Esophagus (tissue), 2 donors: ENCODE results near the gene ZSCAN22. TPM values are rescaled to one million over a fixed set of nuclear protein-coding genes. Genes with fewer than 3 reads are reported as not detected.

ENCODE experiments used
- H3K27ac ChIP-seq, 2 donors: one replicate each; pipeline ENCODE4 v1.5.1; 2013; ENCODE audit warnings: low read depth in 2 of 2, mild to moderate bottlenecking in 2 of 2, inconsistent platforms in 1 of 2, low read length in 1 of 2, moderate library complexity in 1 of 2
- H3K27me3 ChIP-seq, 2 donors: one replicate each; pipeline ENCODE4 v1.6.1; 2013; ENCODE audit warnings: low read length in 2 of 2, control low read depth in 1 of 2, mild to moderate bottlenecking in 1 of 2; ENCODE audit not compliant: insufficient read depth in 2 of 2, control insufficient read depth in 1 of 2
- H3K36me3 ChIP-seq, 2 donors: one replicate each; pipeline ENCODE4 v1.6.1; 2013; ENCODE audit warnings: low read length in 1 of 2; ENCODE audit not compliant: control insufficient read depth in 2 of 2, insufficient read depth in 2 of 2
- H3K4me1 ChIP-seq, 2 donors: one replicate each; pipeline ENCODE4 v1.6.1; 2013; ENCODE audit warnings: low read length in 1 of 2; ENCODE audit not compliant: control insufficient read depth in 2 of 2, insufficient read depth in 2 of 2
- H3K4me3 ChIP-seq, 2 donors: one replicate each; pipeline ENCODE4 v1.5.1; 2013; ENCODE audit warnings: low read length in 2 of 2, mild to moderate bottlenecking in 2 of 2, low read depth in 1 of 2, moderate library complexity in 1 of 2
- H3K9me3 ChIP-seq, 2 donors: one replicate each; pipeline ENCODE4 v1.6.1; 2013; ENCODE audit warnings: mild to moderate bottlenecking in 2 of 2, low read depth in 1 of 2, low read length in 1 of 2, moderate library complexity in 1 of 2; ENCODE audit not compliant: control insufficient read depth in 2 of 2, insufficient read depth in 1 of 2
- WGBS, 2 donors: extraction: QIAGEN DNeasy Blood & Tissue Kit; methylation state at CpG; one replicate each; pipeline ENCODE4 v1.1.7; 2013; 5-methylcytosine and 5-hydroxymethylcytosine counted together
- polyA plus RNA-seq, 2 donors: library from polyadenylated mRNA; stranded (reverse); fragments of 200-250 nt; gene quantifications; one replicate each; pipeline ENCODE4 v1.2.3, GENCODE V29; 2013
- donor health status: healthy with polysubstance abuse.
- donor health status: Bipolar disorder and iron deficiency.

The ZSCAN22 gene
- polyA plus RNA-seq, 2 donors = 0.87 to 1.0 TPM

- Histone ChIP-seq H3K36me3 (peaks cover 0 to 2% of the 10 kb centered on the region in 2 donors), H3K4me3 (peak within 1 kb of the TSS; percentile 77 to 88), H3K9me3 (no peaks in the 10 kb centered on the region), H3K27ac (peak within 1 kb of the TSS; percentile 96 to 97), H3K27me3 (no peaks in the 10 kb centered on the region), H3K4me1 (peaks cover 6 to 22% of the 10 kb centered on the region in 2 donors)
- 0% methylated on average over 83 of the region's 83 CpGs for WGBS, 2 donors
Observed at GRCh38 chr19:58380662-58381459, 54.1 kb downstream of the ZSCAN22 start, which contains the start of gene ZNF837. Gene ZNF837 (minus strand): TSS chr19:58381030. CDS start chr19:58369332, 11,698 bp downstream.

GRCh38 chr19:58381460-58382212 lies 54.8 kb downstream of the ZSCAN22 start:
- WGBS, 2 donors = 27 to 28% methylated on average over 26 of the region's 26 CpGs
- Histone ChIP-seq H3K4me1 (peaks cover 6 to 26% of the 10 kb centered on the region in 2 donors), H3K27me3 (no peaks in the 10 kb centered on the region)

GRCh38 chr19:58382997-58383603 lies 56.3 kb downstream of the ZSCAN22 start:
- H3K27me3 ChIP-seq = no peaks in the 10 kb centered on the region
- H3K4me1 ChIP-seq = peaks cover 8 to 31% of the 10 kb centered on the region in 2 donors
- H3K9me3 ChIP-seq = no peaks in the 10 kb centered on the region
- no peak overlapping the region for H3K4me3 ChIP-seq
- no peak overlapping the region for H3K27ac ChIP-seq
- H3K36me3 ChIP-seq = peaks cover 0 to 3% of the 10 kb centered on the region in 2 donors
- WGBS, 2 donors = 90% methylated on average over 6 of the region's 6 CpGs

More at GRCh38 chr19:58381460-58382212, 54.8 kb downstream of the ZSCAN22 start:
- no peaks in the 10 kb centered on the region for H3K9me3 ChIP-seq
- peak overlapping the region; percentile 77 to 88 for H3K4me3 ChIP-seq
- peak overlapping the region; percentile 68 to 88 for H3K27ac ChIP-seq
- peaks cover 0 to 2% of the 10 kb centered on the region in 2 donors for H3K36me3 ChIP-seq

- Histone ChIP-seq H3K36me3 (peaks cover 0 to 4% of the 10 kb centered on the region in 2 donors), H3K27ac (peak overlapping the region; percentile 98 to 99), H3K9me3 (no peaks in the 10 kb centered on the region), H3K4me1 (peaks cover 9 to 21% of the 10 kb centered on the region in 2 donors), H3K27me3 (no peaks in the 10 kb centered on the region), H3K4me3 (peak overlapping the region in 1 of 2 donors; percentile 80)
- 70% methylated on average over 9 of the region's 9 CpGs for WGBS, 2 donors
Observed at GRCh38 chr19:58385313-58385890, 58.6 kb downstream of the ZSCAN22 start.

- Histone ChIP-seq H3K4me1 (peaks cover 9 to 21% of the 10 kb centered on the region in 2 donors), H3K27me3 (no peaks in the 10 kb centered on the region), H3K9me3 (no peaks in the 10 kb centered on the region), H3K36me3 (peaks cover 0 to 4% of the 10 kb centered on the region in 2 donors), H3K4me3 (peak overlapping the region; percentile 80 to 84), H3K27ac (peak overlapping the region; percentile 98 to 99)
- WGBS, 2 donors = 5 to 6% methylated on average over 32 to 36 of the region's 36 CpGs
Observed at GRCh38 chr19:58385891-58386575, 59.2 kb downstream of the ZSCAN22 start.

- Histone ChIP-seq H3K9me3 (no peaks in the 10 kb centered on the region), H3K4me3 (peak within 1 kb of the TSS; percentile 80 to 84), H3K27ac (peak within 1 kb of the TSS; percentile 98 to 99), H3K36me3 (peaks cover 0 to 4% of the 10 kb centered on the region in 2 donors), H3K27me3 (no peaks in the 10 kb centered on the region), H3K4me1 (peaks cover 9 to 18% of the 10 kb centered on the region in 2 donors)
- 0 to 1% methylated on average over 64 of the region's 64 CpGs for WGBS, 2 donors
Observed at GRCh38 chr19:58386576-58387337, 60.0 kb downstream of the ZSCAN22 start, which contains the start of gene RPS5. Gene RPS5 (plus strand): TSS chr19:58387269. CDS start chr19:58388138, 869 bp downstream.

GRCh38 chr19:58387338-58388174 lies 60.8 kb downstream of the ZSCAN22 start:
- H3K4me1 ChIP-seq = peaks cover 7 to 15% of the 10 kb centered on the region in 2 donors
- 7 to 8% methylated on average over 39 of the region's 39 CpGs for WGBS, 2 donors
- H3K27ac ChIP-seq = peak overlapping the region; percentile 41 to 62
- H3K4me3 ChIP-seq = peak overlapping the region; percentile 66 to 80
- no peaks in the 10 kb centered on the region for H3K27me3 ChIP-seq
- H3K9me3 ChIP-seq = no peaks in the 10 kb centered on the region
- peaks cover 0 to 2% of the 10 kb centered on the region in 2 donors for H3K36me3 ChIP-seq

DNA sequence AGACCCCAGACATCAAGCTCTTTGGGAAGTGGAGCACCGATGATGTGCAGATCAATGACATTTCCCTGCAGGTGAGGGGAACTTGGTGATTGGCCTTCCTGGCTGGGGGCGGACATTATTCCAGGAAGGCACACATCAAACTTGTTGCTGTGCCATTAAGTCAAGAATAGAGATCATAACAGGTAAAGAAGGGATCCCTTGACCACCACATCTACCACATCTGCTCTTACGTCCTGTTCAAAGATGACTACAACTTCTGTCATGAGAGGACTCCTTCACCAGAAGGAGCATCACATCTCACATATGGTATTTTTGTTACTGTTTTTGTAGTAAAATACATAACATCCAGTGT lies 61.4 kb downstream of the ZSCAN22 start:
- no peaks in the 10 kb centered on the region for H3K9me3 ChIP-seq
- peaks cover 7 to 17% of the 10 kb centered on the region in 2 donors for H3K4me1 ChIP-seq
- no peak overlapping the region for H3K27ac ChIP-seq
- peak overlapping the region; percentile 66 to 80 for H3K4me3 ChIP-seq
- H3K36me3 ChIP-seq = peaks cover 0 to 7% of the 10 kb centered on the region in 2 donors
- WGBS, 2 donors = 73 to 74% methylated on average over 3 of the region's 3 CpGs
- H3K27me3 ChIP-seq = no peaks in the 10 kb centered on the region
